ENCODE data around the gene MEGF8. TPM values are rescaled to one million over a fixed set of nuclear protein-coding genes. Genes with fewer than 3 reads are reported as not detected.

MEGF8 gene
- total and polyA plus RNA-seq, 2 of the 8 experiments (the other 6 are each of a cell fraction or from before 2014, with no cell fraction given), result 13.0 to 23.7 TPM

DNA sequence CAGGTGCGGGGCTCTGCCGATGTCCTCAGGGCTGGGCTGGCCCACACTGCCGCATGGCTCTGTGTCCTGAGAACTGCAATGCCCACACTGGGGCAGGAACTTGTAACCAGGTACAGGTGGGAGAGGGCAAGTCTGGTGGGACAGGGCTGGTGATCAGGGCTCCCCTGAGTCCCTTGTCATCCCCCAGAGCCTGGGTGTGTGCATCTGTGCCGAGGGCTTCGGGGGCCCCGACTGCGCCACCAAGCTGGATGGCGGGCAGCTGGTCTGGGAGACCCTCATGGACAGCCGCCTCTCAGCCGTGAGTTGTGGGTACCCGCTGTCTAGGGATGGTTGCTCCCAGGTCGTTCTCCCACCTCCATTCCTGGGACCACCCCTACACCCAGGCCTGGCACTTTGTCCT lies 30.5 kb downstream of the MEGF8 start:
- H3K27me3 ChIP-seq (replicated peaks in 1 of 4; ENCODE audit: control insufficient read depth in 3 of 4, extremely low read depth in 1 of 4, insufficient read depth in 3 of 4, low read length in 3 of 4), result no peaks in the 10 kb centered on the region
- H2BK15ac ChIP-seq (ENCODE audit: low read length), result no peak overlapping the region
- H3K4ac ChIP-seq (replicated peaks; ENCODE audit: insufficient read length, low read depth, low read length), result no peak overlapping the region
- H3K18ac ChIP-seq (ENCODE audit: extremely low read depth, low read length), result no peak overlapping the region
- H4K5ac ChIP-seq (ENCODE audit: insufficient read length, low read depth, low read length), result no peak overlapping the region
- H4K20me1 ChIP-seq (replicated peaks in 1 of 2; ENCODE audit: control insufficient read depth in 1 of 2, insufficient read depth in 2 of 2, low read length in 2 of 2), result peaks cover 2 to 3% of the 10 kb centered on the region in 2 experiments
- no peaks in the 10 kb centered on the region for H3K9me3 ChIP-seq (ENCODE audit: insufficient read depth in 2 of 2, low read depth in 1 of 2, low read length in 1 of 2)
- no peak overlapping the region for H4K91ac ChIP-seq (replicated peaks; ENCODE audit: insufficient read length, low read length)
- H2BK5ac ChIP-seq (ENCODE audit: low read depth, low read length), result 0 out of 2 replicates have a peak overlapping the region, but pooled peaks have one; percentile 30
- no peaks in the 10 kb centered on the region for H3K79me2 ChIP-seq (ENCODE audit: control insufficient read depth in 1 of 2, insufficient read depth in 2 of 2, low read length in 2 of 2)
- H3K79me1 ChIP-seq (ENCODE audit: low read depth, low read length), result no peaks in the 10 kb centered on the region
- 93% methylated on average over 12 of the region's 12 CpGs; no CpG with 5 or more reads in 1 of the 2 experiments for WGBS, 2 experiments (ENCODE audit: extremely low coverage in 1 of 2, insufficient coverage in 1 of 2, insufficient read length in 1 of 2, insufficient replicate concordance in 2 of 2, low coverage in 1 of 2, low lambda C conversion rate in 2 of 2, missing lambda C conversion rate in 1 of 2)
- peaks cover 0 to 5% (median 1%) of the 10 kb centered on the region in 4 experiments; a peak in 4 of 7 replicates for H3K4me1 ChIP-seq (replicated peaks in 1 of 4; ENCODE audit: control insufficient read depth in 3 of 4, insufficient read depth in 4 of 4, low read length in 3 of 4)
- no peak overlapping the region for H3K23ac ChIP-seq (ENCODE audit: insufficient read length)
- no peak overlapping the region for H3K4me3 ChIP-seq (ENCODE audit: extremely low read depth in 1 of 4, insufficient read depth in 2 of 4, low read depth in 3 of 4, low read length in 4 of 4)
- TF ChIP-seq BCL11A (IDR thresholded peaks at IDR 0.05; ENCODE audit: low read depth in 2 of 2, low read length in 2 of 2) (no peak), JUND (IDR thresholded peaks at IDR 0.05; ENCODE audit: low read length) (no peak), NRF1 (IDR thresholded peaks at IDR 0.05; ENCODE audit: low read depth, low read length) (no peak), POLR2A (IDR thresholded peaks at IDR 0.05; ENCODE audit: control extremely low read depth in 1 of 2, low read depth in 2 of 2, low read length in 2 of 2) (no peak), YY1 (IDR thresholded peaks at IDR 0.05; ENCODE audit: low read depth, low read length) (no peak), MAX (IDR thresholded peaks at IDR 0.05) (no peak), POU5F1 (IDR thresholded peaks at IDR 0.05; ENCODE audit: low read depth, low read length) (no peak), TAF7 (optimal IDR thresholded peaks at IDR 0.05; ENCODE audit: borderline replicate concordance, low read depth, low read length) (no peak), KDM1A (IDR thresholded peaks at IDR 0.05; ENCODE audit: borderline replicate concordance, low read length) (no peak), USF2 (IDR thresholded peaks at IDR 0.05; ENCODE audit: low read length) (no peak), ZNF274 (IDR thresholded peaks at IDR 0.05; ENCODE audit: borderline replicate concordance, extremely low read depth, low read length) (no peak)
- POLR2A ChIA-PET (ENCODE audit: partially characterized antibody), result interaction anchor here (1.0 kb wide), 1 partner anchor 32 kb away, joined by 3 read pairs; no protein-coding TSS in a partner anchor
- H3K9ac ChIP-seq (replicated peaks in 1 of 4; ENCODE audit: extremely low read depth in 1 of 4, low read depth in 3 of 4, low read length in 3 of 4), result no peak overlapping the region
- no peaks in the 10 kb centered on the region for H3K23me2 ChIP-seq (ENCODE audit: low read depth, low read length)
- CTCF ChIA-PET (ENCODE audit: partially characterized antibody), result interaction anchor here (1.7 to 3.8 kb wide), 3 partner anchors 11 to 41 kb away, joined by 4 to 36 read pairs (median 9); no protein-coding TSS in a partner anchor
- DNase-seq (ENCODE audit: low read depth in 1 of 2, low spot score in 2 of 2) (no peak), FAIRE-seq (no peak)
- no peak overlapping the region for H3K27ac ChIP-seq (ENCODE audit: low read depth, low read length)
- no peak overlapping the region for H2BK20ac ChIP-seq (ENCODE audit: low read length)
- no peak overlapping the region for H2AK5ac ChIP-seq (ENCODE audit: low read depth, low read length)
- no peak overlapping the region for H2BK12ac ChIP-seq (ENCODE audit: low read depth, low read length)
- H2BK120ac ChIP-seq (replicated peaks; ENCODE audit: low read depth, low read length), result no peak overlapping the region
- no peak overlapping the region; the same call in 1 of the 2 replicates for H4K8ac ChIP-seq (ENCODE audit: extremely low read depth, insufficient read depth, low read length)
- H3K36me3 ChIP-seq (ENCODE audit: control insufficient read depth in 2 of 4, insufficient read depth in 4 of 4, low read length in 3 of 4), result peaks cover 0 to 7% (median 3%) of the 10 kb centered on the region in 4 experiments; a peak in 4 of 8 replicates
- no peak overlapping the region for H3K56ac ChIP-seq (replicated peaks; ENCODE audit: insufficient read length, low read depth, low read length)
- H3K14ac ChIP-seq (ENCODE audit: insufficient read length), result no peak overlapping the region
- H3K4me2 ChIP-seq (ENCODE audit: insufficient read depth in 1 of 2, low read depth in 2 of 2, low read length in 2 of 2), result no peak overlapping the region
- H2AFZ ChIP-seq (ENCODE audit: low read length), result no peak overlapping the region
